ENCODE results near the gene LPIN3. TPM values are rescaled to one million over a fixed set of nuclear protein-coding genes. Genes with fewer than 3 reads are reported as not detected.
A peak's percentile ranks its signal among the peaks of the same experiment; 100 is the strongest.

Gene LPIN3
- total RNA-seq, 1 donor, result 0.27 TPM

DNA sequence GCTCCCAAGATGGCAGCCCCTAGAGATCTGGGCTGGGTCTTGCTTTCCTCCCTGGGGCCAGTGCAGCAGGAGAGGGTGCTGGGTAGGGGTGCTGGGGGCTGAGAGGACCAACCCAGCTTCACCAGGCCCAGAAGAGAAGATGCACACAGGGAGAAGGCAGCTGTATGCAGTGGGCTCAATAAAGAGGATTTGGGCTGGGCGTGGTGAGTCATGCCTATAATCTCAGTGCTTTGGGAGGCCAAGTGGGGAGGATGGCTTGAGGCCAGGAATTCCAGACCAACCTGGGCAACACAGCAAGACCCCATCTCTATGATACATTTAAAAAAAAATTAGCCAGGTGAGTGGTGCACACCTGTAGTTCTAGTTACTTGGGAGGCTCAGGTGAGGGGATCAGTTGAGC is 51.7 kb downstream of the LPIN3 start:
- no peak for DNase-seq (ENCODE audit: low read depth in 2 of 3, low spot score in 2 of 3)

DNA sequence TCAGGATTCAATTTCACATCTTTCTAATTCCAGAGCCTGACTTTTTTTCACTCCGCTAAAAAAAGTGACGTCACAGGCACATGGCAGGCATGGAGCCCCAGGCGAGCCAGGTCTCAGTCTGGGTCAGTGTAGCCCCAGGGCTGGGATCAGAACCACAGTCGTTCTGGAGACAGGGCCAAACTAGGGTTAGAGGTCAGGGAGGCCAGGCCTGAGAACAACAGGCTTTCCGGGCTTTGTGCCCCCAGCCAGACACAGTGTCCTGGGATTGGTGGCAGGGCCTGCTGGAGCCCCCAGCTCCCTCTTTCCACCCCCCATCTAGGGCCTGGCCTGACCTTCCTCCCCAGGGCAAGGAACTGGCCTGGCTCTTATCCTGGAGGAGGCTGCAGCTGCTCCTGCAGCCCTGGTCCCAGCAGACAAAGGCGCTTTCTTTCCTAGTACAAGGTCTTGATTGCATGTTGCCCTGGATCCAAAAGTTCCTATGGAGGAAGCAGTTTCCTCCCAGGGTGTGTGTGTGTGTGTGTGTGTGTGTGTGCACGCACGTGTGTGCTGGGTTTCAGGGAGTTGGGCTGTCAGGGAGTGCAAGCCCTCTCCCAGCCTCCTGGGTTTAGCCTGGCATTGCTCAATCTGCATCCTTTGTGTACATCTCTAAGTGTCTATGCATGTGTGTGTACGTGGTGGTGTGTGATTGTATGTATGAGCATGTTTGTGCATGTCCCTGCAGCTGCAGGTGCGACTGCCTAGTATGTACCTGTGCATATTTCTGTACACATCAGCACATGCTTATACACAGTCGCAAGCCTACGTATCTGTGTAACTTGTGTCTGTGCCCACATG is 52.5 kb downstream of the LPIN3 start:
- no peak for DNase-seq (ENCODE audit: low read depth in 2 of 3, low spot score in 2 of 3)

DNA sequence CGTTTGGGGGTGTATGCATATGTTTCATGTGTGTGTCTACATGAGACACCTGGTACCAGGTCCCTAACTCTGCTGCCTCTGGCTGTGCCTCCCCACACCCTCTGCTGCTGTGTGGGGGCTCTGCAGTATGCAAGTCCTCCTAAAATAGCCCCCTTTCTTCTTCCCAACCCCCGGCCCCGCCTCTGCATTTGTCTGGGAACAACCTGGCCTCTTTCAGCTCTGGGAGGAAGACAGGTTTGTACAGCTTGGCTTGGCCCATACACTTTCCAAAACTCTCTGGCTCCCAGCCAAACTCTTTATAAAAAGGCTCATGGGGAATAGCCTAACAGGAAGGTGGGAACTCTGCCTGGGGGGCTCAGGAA is 53.1 kb downstream of the LPIN3 start:
- DNase-seq (ENCODE audit: low read depth in 2 of 3, low spot score in 2 of 3), result no peak

DNA sequence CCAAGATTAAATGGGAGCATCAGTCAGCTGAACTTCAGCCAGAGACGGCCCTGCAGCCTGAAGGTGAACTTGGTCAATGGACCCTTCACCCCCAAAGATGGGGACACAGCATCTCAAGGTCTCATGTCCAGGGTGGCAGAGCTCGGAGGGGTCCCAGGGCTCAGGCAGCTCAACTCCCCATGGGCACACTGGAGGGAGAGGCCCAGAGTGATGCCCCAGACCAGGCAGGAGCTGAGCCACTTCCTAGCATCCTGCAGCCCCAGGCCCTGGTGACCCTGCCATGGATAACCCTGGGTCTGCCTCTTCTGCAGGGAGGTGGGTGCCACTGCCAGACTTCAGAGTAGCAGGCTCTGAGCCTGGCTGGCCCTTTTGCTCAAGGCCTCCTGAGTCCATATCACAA is 53.5 kb downstream of the LPIN3 start:
- no peak for DNase-seq (ENCODE audit: low read depth in 2 of 3, low spot score in 2 of 3)

DNA sequence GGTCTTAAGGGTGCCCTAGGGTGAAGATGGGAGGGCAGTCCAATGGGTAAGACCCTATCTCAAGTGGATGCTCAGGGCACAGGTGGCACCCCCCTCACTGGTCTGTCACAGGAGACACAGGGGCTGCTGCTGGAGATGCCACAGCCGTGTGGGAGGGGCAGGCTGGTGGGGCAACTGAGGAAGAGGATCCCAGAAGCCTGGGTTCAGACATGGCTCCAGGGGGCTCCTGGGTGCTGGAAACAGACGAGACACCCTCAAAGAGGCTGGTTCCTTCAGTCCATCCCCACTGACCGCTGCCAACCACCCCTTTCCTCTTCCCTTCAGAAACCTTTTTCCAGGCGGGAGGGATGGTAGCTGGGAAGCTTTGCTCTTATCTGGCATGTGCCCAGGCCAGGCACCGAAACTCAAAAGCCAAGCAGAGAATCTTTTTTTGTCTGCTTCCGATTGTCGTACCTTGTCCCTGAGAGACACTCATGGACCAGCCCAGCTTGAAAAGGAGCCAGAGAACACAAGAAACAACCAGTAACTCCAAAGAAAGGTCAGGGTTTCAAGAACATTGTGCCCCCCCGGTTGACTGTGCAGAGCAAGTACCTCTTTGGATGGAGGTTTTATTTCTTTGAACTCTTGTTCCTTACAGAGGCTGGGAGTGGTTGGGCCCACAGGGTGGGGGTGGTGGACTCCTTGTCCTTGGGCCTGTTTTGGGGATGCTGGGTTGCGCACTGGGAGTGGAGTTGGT is 54.5 kb downstream of the LPIN3 start:
- DNase-seq (ENCODE audit: low read depth in 2 of 3, low spot score in 2 of 3), result no peak

DNA sequence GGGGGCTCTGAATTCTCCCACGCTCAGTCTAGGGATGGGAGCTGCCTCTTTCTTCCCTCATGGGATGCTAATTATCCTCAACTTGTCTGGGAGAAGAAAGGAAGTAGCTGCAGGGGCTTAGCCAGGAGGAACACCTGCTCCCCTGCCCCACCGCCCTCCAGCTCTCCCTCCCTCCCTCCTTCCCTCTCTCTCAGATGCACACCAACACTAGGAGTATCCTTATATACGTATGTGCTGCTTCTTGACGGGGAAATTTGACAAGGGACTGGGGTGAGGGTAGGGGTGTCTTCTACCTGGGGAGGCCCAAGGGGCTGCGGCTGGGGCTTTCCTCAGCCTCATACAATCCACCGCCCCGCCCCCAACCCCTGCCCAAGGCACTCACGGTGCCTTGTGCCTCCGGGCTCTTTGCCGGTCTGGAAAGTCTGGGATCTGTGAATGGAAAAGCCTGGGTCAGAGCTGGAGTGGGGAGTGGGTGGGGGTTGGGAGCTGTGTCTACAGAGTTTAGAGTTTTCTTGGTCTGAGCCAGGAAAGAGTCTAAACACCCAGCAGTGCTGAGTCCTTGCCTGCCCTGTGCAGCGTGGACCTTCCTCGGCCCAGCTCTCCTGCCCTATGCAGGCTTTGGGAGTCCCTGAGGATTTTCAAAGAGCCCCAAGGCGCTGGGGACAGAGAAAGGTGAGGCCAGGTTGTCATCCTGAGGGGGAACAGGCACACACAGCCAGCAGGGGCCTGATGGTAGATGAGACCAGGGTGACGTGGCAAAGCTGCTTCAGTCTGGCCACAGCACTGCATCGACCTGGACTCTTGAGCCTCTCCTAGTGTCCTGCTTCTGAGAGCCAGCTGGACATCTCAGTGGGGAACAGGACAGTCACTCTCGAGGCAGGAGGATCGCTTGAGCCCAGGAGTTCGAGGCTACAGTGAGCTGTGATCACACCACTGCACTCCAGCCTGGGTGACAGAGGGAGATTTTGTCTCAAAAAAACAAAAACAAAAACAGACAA is 55.3 kb downstream of the LPIN3 start:
- DNase-seq (ENCODE audit: low read depth in 2 of 3, low spot score in 2 of 3), result no peak

DNA sequence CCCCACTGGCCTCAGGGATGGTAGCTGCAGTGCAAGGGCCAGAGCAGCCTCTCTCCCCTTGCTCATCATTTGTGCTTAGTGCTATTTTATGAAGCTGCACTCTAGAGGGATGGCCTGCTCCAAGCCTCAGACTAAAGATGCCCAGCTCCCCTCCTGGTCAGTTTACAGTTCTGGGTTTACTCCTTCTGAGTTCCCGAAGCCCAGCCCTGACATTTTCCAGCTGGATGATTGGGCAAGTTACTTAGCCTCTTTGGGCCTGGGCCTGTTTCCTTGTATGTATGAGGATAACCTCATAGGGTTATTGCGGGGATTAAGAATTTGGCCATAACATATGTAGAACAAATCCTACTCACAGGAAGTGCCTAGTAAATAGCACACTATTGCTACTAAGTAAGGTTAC is 57.8 kb downstream of the LPIN3 start:
- DNase-seq (ENCODE audit: low read depth in 2 of 3, low spot score in 2 of 3), result no peak

DNA sequence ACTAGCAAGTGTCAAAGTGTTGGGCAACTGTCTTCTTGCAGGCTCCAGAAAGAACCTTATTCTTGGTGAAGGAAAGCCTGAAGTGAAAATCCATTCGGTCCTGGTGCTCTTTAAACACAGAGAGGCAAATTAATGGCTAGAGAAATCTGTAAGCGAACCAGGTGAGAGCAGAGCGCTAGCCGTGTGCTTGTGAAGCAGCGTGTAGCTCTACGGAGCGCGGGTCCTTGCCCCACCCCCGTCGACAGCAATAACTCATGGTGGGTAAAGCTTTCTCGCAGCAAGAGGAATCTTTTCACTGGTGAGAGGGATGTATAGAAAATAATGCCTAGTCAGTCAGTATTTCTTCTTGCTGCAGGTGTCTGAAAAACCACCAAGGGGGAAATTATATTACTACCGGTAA is 63.0 kb downstream of the LPIN3 start:
- no peak for DNase-seq (ENCODE audit: low read depth in 2 of 3, low spot score in 2 of 3)

DNA sequence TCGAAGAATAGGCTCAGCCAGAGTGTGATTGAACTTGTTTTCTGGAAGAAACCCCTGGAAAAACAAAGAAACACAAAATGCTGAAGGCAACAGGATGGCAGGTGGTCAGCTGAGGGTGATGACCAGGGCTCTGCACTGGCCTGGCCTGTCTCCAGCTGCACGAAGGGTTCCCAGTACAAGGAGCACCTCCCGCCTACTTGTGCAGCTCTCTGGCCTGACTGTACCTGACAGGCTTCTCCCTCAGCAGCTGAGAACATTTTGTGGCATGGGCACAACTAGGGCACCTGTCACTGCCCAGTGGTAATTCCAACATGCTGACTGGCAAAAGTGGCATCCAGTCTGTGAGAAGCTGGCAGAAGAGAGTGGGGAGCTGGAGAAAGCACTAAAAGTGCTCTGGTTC is 64.8 kb downstream of the LPIN3 start:
- no peak for DNase-seq (ENCODE audit: low read depth in 2 of 3, low spot score in 2 of 3)

DNA sequence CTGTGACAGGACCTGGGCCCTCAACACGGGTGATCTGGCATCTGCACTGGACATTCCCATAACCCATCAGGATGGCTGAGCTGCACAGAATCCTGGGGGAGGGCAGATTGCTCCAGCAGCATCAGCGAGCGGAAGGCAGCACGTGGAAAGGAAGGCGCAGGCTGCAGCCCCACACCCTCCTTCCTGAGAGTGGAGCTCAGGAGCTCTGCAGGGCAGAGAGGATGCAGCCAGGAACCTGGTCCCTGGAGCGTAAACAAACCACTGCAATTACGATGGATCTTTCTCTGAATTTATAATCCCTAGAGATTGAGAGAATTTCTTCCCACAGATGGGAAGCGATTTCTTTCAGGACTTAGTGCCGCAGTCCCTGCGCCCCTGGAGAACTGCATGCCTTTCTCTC is 65.7 kb downstream of the LPIN3 start:
- no peak for DNase-seq (ENCODE audit: low read depth in 2 of 3, low spot score in 2 of 3)

DNA sequence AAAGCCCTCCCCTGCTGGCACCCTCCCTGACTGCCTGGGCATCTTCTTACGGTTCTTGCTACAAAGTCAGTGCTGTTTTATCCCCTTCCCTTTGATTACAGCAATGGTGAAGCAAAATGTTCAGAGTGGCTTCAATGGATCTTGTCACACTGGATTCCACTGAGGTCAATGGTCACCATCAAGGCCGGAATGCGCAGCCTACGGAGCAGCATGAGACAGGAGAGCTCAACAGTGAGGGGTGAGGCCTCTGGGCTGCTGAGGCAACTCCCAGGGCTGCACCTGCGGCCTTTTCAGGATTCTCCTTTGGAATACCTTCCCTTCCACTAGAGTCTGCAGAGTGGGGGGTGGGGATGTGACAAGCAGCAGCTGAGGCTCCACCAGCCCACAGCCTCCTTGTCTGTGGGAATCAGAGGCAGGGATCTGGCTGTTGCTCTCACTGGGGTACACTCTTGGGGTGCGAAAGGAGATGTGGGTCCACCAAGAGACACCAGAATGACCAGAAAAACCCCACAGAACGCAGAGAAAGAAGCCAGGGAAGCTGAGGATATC is 66.3 kb downstream of the LPIN3 start:
- DNase-seq (ENCODE audit: low read depth in 2 of 3, low spot score in 2 of 3), result no peak

DNA sequence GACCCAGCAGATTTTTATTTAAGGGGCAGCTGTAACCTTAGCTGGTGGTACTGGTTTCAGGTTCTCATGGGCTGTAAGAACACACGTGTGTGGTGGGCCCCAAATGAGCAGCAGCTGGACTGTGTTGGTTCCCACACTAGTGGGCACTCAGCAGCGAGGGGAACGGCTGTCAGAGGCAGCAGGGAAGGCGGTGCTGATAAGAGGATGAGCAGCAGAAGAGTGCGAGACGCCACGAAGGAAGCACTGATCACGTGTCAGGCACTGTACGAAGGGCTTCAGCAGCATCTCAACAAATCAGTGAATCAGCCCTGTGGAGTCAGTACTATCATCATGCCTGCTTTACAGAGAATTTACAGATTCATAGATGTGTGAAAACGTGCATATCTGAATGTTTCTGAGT is 67.0 kb downstream of the LPIN3 start:
- DNase-seq (ENCODE audit: low read depth in 2 of 3, low spot score in 2 of 3), result peak in 1 of 3 donors; percentile 5

DNA sequence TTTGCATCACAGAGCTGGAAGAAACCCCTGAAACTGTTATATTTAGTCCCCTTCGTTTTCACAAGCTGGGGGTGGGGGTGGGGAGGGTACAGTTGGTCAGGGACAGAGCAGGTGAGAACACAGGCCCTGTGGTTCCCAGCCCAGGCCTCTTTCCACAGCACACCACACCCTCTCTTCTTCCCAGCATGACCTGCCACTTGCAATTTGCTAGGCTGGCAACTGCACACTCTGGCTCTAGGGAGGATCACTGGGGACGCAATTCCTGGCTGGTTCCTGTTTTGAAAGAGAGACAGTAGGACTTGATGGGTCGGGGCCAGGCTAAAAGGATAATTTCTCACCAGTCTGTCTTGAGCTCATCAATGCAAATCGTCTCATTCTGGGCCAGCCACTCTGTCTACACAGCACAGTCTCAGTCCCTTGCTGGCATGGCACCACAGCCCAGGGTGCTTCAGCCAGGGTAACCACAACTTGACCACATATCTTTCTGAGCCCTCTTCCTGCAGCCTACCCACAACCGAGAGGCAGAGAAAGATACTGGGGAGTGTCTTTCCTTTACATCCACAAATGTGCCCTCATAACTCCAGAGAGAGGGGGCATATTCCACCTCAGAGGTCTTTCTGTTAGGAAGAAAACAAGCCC is 67.7 kb downstream of the LPIN3 start:
- peak in 2 of 3 donors; percentile 57 to 67 for DNase-seq (ENCODE audit: low read depth in 2 of 3, low spot score in 2 of 3)

DNA sequence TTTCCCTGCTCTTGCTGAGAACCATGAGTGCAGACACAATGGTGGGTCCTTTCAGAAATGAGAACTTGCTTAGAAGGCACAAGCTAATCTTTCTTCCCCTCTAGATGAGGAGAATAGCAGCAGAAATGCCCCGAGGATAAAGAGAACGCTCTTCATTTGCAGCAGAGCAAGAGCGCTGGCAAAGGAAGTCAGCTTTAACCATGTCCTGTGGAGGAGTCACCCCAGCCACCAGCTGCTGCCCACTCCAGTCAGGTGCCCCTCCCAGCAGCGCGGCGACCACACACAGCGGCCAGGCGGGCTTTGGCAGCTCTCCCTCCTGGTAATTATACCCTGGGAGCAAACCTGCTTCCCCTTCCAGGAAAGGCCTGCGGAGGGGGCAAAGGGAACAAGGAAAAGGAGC is 68.4 kb downstream of the LPIN3 start:
- DNase-seq (ENCODE audit: low read depth in 2 of 3, low spot score in 2 of 3), result peak in 1 of 3 donors; percentile 31

Other genes starting within 250 kb of the LPIN3 start
- gene PLCG1, start 203.3 kb upstream of the LPIN3 start, total RNA-seq, result 16.4 TPM
- 4.0 TPM for gene ZHX3, start 23.1 kb upstream of the LPIN3 start, total RNA-seq
- under 0.01 TPM for gene EMILIN3, start 26.0 kb downstream of the LPIN3 start, total RNA-seq